ENCODE data around the gene ZNF705A. TPM values are rescaled to one million over a fixed set of nuclear protein-coding genes. Genes with fewer than 3 reads are reported as not detected.
"Not testable (repeated sequence)": the region's sequence is repeated elsewhere in the genome, so short reads cannot be mapped to it uniquely, and the experiment has no call there.

ZNF705A gene
- total RNA-seq, 4 donors from 2014 or later: not detected

GRCh38 chr12:8127138-8127537, 29.7 kb upstream of the ZNF705A start:
- peaks cover 0 to 6% (median 0%) of the 10 kb centered on the region in 3 donors for H3K36me3 ChIP-seq
- no peak for DNase-seq
- H3K27ac ChIP-seq: no peak overlapping the region
- WGBS, 2 donors: 70 to 78% methylated on average over 4 of the region's 4 CpGs
- no peaks in the 10 kb centered on the region for H3K9me3 ChIP-seq
- no peaks in the 10 kb centered on the region for H3K4me1 ChIP-seq
- no peak overlapping the region for H3K4me3 ChIP-seq
- TF ChIP-seq POLR2A (IDR thresholded peaks at IDR 0.05) (no peak), CTCF (IDR thresholded peaks at IDR 0.05) (no peak)
- intact Hi-C loops (cut with DNase I): no loop called here
- H3K27me3 ChIP-seq: no peaks in the 10 kb centered on the region

- peaks cover 0 to 13% (median 0%) of the 10 kb centered on the region in 3 donors for H3K36me3 ChIP-seq
- WGBS, 2 donors: 85 to 95% methylated on average over 12 to 15 of the region's 18 CpGs
- H3K27ac ChIP-seq; H3K9me3 ChIP-seq; DNase-seq; intact Hi-C loops (cut with DNase I); H3K27me3 ChIP-seq; H3K4me1 ChIP-seq; H3K4me3 ChIP-seq: not testable (repeated sequence)
These were observed 23.0 kb upstream of the ZNF705A start for GRCh38 chr12:8133636-8134397.

- H3K27me3 ChIP-seq; H3K4me3 ChIP-seq; DNase-seq; intact Hi-C loops (cut with DNase I); H3K4me1 ChIP-seq; H3K27ac ChIP-seq; H3K9me3 ChIP-seq: not testable (repeated sequence)
- WGBS, 2 donors: 95 to 96% methylated on average over 9 to 13 of the region's 23 CpGs
- peaks cover 0 to 12% (median 0%) of the 10 kb centered on the region in 3 donors for H3K36me3 ChIP-seq
These were observed 22.4 kb upstream of the ZNF705A start for GRCh38 chr12:8134398-8134930.

- intact Hi-C loops (cut with DNase I); H3K4me3 ChIP-seq; H3K9me3 ChIP-seq: not testable (repeated sequence)
These were observed 15.2 kb upstream of the ZNF705A start for GRCh38 chr12:8141647-8142046.

GRCh38 chr12:8143261-8143660, 13.6 kb upstream of the ZNF705A start:
- intact Hi-C loops (cut with DNase I): no loop called here
- peaks cover 0 to 8% (median 0%) of the 10 kb centered on the region in 4 donors for H3K27me3 ChIP-seq

More at GRCh38 chr12:8141647-8142046, 15.2 kb upstream of the ZNF705A start:
- not testable (repeated sequence) for H3K4me1 ChIP-seq, H3K27ac ChIP-seq, DNase-seq, H3K36me3 ChIP-seq, H3K27me3 ChIP-seq
- WGBS, 2 donors: 78 to 88% methylated on average over 8 of the region's 8 CpGs

GRCh38 chr12:8145754-8146441, 10.9 kb upstream of the ZNF705A start:
- Histone ChIP-seq H3K4me3 (peak overlapping the region in 1 of 4 donors; percentile 47), H3K36me3 (no peaks in the 10 kb centered on the region), H3K4me1 (no peaks in the 10 kb centered on the region), H3K27ac (peak overlapping the region in 2 of 4 donors; percentile 51 to 52), H3K9me3 (peaks cover 0 to 6% (median 0%) of the 10 kb centered on the region in 3 donors), H3K27me3 (peaks cover 0 to 8% (median 0%) of the 10 kb centered on the region in 4 donors)
- DNase-seq: no peak
- intact Hi-C loops (cut with DNase I): no loop called here
- TF ChIP-seq POLR2A (IDR thresholded peaks at IDR 0.05): no peak
- no peak for TF ChIP-seq CTCF (IDR thresholded peaks at IDR 0.05)
- 70 to 80% methylated on average over 6 to 8 of the region's 19 CpGs for WGBS, 2 donors

More at GRCh38 chr12:8143261-8143660, 13.6 kb upstream of the ZNF705A start:
- peaks cover 0 to 6% (median 0%) of the 10 kb centered on the region in 3 donors for H3K9me3 ChIP-seq
- no peak overlapping the region for H3K27ac ChIP-seq
- no peaks in the 10 kb centered on the region for H3K4me1 ChIP-seq
- H3K4me3 ChIP-seq: no peak overlapping the region
- no peak for DNase-seq
- no peaks in the 10 kb centered on the region for H3K36me3 ChIP-seq
- no peak for TF ChIP-seq POLR2A (IDR thresholded peaks at IDR 0.05)
- no peak for TF ChIP-seq CTCF (IDR thresholded peaks at IDR 0.05)
